ENCODE measurements around the gene GALT. TPM values are rescaled to one million over a fixed set of nuclear protein-coding genes. Genes with fewer than 3 reads are reported as not detected.

Gene GALT
- total and polyA plus RNA-seq, 2 of the 4 experiments (the other 2 are of a cell fraction): 15.8 to 34.6 TPM

- Histone ChIP-seq H3K36me3 (ENCODE audit: control insufficient read depth, insufficient read depth, low read length) (no peaks in the 10 kb centered on the region), H2AK5ac (ENCODE audit: low read depth, low read length) (no peak overlapping the region), H4K20me1 (ENCODE audit: insufficient read depth, low read length) (no peaks in the 10 kb centered on the region; the same call in 1 of the 2 replicates), H3K9me3 (ENCODE audit: control insufficient read depth, insufficient read depth, low read length) (no peaks in the 10 kb centered on the region), H3K14ac (replicated peaks; ENCODE audit: low read depth, low read length) (no peak overlapping the region), H3K4ac (ENCODE audit: low read depth, low read length) (no peak overlapping the region), H3K4me3 (ENCODE audit: insufficient read depth, low read depth, low read length) (no peak overlapping the region), H3K4me1 (ENCODE audit: control insufficient read depth, insufficient read depth, low read length) (no peaks in the 10 kb centered on the region; the same call in 1 of the 2 replicates), H3K27ac (ENCODE audit: insufficient read depth, low read length) (no peak overlapping the region), H3K27me3 (ENCODE audit: control insufficient read depth, insufficient read depth, low read length) (no peaks in the 10 kb centered on the region), H2AK9ac (replicated peaks; ENCODE audit: low read depth, low read length, poor library complexity) (no peak overlapping the region), H2BK20ac (ENCODE audit: low read depth, low read length) (no peak overlapping the region), H3K4me2 (ENCODE audit: low read depth, low read length) (no peak overlapping the region), H2BK120ac (ENCODE audit: low read depth, low read length) (no peak overlapping the region), H2BK5ac (ENCODE audit: low read depth, low read length, poor library complexity, severe bottlenecking) (no peak overlapping the region), H3K18ac (ENCODE audit: low read depth, low read length) (no peak overlapping the region), H4K91ac (ENCODE audit: insufficient read depth, low read depth, low read length) (no peak overlapping the region), H3K9me1 (ENCODE audit: insufficient read depth, low read length) (0 out of 2 replicates have a peak, but pooled peaks cover 7% of the 10 kb centered on the region), H2BK15ac (ENCODE audit: low read depth, low read length) (no peak overlapping the region), H3K9ac (ENCODE audit: low read depth, low read length) (no peak overlapping the region), H3K79me1 (ENCODE audit: low read depth in 1 of 2, low read length in 2 of 2) (no peaks in the 10 kb centered on the region), H3K56ac (ENCODE audit: extremely low read depth, insufficient read depth, low read length) (no peak overlapping the region), H4K8ac (ENCODE audit: low read depth in 2 of 2, low read length in 2 of 2) (no peak overlapping the region), H4K5ac (ENCODE audit: low read depth, low read length) (no peak overlapping the region), H2AFZ (replicated peaks; ENCODE audit: low read length, poor library complexity) (no peak overlapping the region), H3K23ac (ENCODE audit: low read depth, low read length) (no peak overlapping the region)
- ATAC-seq (ENCODE audit: low read depth): no peak
- dilution Hi-C loops (cut with HindIII; ENCODE audit: low sequenced_read_pairs, unreplicated experiment) (no loop called here), intact Hi-C loops (cut with micrococcal nuclease) (no loop called here), in situ Hi-C loops (cut with MboI; ENCODE audit: low sequenced_read_pairs) (no loop called here)
- no CpG with 5 or more reads among the region's 5 CpGs for WGBS, 2 experiments (ENCODE audit: extremely low coverage in 2 of 2, insufficient read length in 1 of 2)
- ChIA-PET CTCF (interaction anchor here (1.0 kb wide), 1 partner anchor 14 kb away, joined by 3 read pairs; no protein-coding TSS in a partner anchor), POLR2A (ENCODE audit: unreplicated experiment) (no interaction called here)
- no peak for TF ChIP-seq MAZ (IDR thresholded peaks at IDR 0.05; ENCODE audit: borderline replicate concordance, low read depth, low read length)
- no peak for TF ChIP-seq MXI1 (IDR thresholded peaks at IDR 0.05; ENCODE audit: borderline replicate concordance, low read depth, low read length)
- no peak for TF ChIP-seq RFX5 (IDR thresholded peaks at IDR 0.05; ENCODE audit: low read depth, low read length)
- TF ChIP-seq CHD1 (IDR thresholded peaks at IDR 0.05; ENCODE audit: low read depth, low read length): no peak
- no peak for TF ChIP-seq FOS (IDR thresholded peaks at IDR 0.05; ENCODE audit: low read depth, low read length)
- TF ChIP-seq CEBPB (IDR thresholded peaks at IDR 0.05; ENCODE audit: low read depth, low read length): no peak
- TF ChIP-seq BHLHE40 (IDR thresholded peaks at IDR 0.05; ENCODE audit: low read depth, low read length): no peak
- no peak for TF ChIP-seq USF2 (IDR thresholded peaks at IDR 0.05; ENCODE audit: low read depth, low read length)
- TF ChIP-seq RCOR1 (IDR thresholded peaks at IDR 0.05; ENCODE audit: insufficient replicate concordance, low read length): no peak
- no peak for TF ChIP-seq MAFK (IDR thresholded peaks at IDR 0.05; ENCODE audit: low read depth, low read length)
- no peak for TF ChIP-seq ELK1 (IDR thresholded peaks at IDR 0.05; ENCODE audit: borderline replicate concordance, low read depth, low read length)
- no peak for TF ChIP-seq NFE2L2 (IDR thresholded peaks at IDR 0.05; ENCODE audit: low read depth, low read length)
- DNase-seq: no peak
- no TSS peak for BruUV-seq (replicated peaks)
Measured at GRCh38 chr9:34688329-34689115, 42.0 kb downstream of the GALT start.
